Endometrial microvascular endothelial cells (primary cell): Measurements from ENCODE around the gene HGD. TPM values are rescaled to one million over a fixed set of nuclear protein-coding genes. Genes with fewer than 3 reads are reported as not detected.

ENCODE experiments used
- in situ Hi-C: cut with HindIII; loops from 2 replicates; pipeline ENCODE4 v1.10.0; 2017; ENCODE audit warnings: low sequenced_read_pairs, low pct_unique_long_range_greater_than_20kb; ENCODE audit errors: inconsistent ontology term
- total RNA-seq: library from RNA; depleted of rRNA; stranded (reverse); fragments of >200 nt; gene quantifications from one replicate; pipeline ENCODE4 v1.2.3, GENCODE V29; 2015; ENCODE audit errors: inconsistent ontology term

The HGD gene
- total RNA-seq, 1 donor from 2014 or later: not detected

DNA sequence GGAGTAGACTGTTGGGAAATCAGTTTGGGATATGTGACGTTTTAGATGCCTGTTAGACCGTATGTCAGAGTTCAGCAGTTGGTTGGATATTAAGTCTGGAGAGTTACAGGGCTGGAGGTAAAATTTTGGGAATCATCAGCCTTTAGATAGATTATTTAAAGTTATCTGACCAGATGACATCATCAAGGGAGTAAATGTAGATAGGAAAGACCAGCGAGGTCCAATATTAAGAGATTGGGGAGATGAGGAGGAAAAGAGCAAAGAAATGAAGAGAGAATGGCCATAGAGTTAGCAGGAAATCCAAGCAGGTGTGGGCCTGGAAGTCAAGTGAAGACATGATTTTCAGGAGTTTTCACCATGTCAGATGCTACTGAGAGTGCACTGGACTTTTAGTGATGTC is 82.8 kb downstream of the HGD start:
- in situ Hi-C loops: no loop called here

- in situ Hi-C loops: no loop called here
Measured at GRCh38 chr3:120597445-120598049, 84.5 kb downstream of the HGD start.

DNA sequence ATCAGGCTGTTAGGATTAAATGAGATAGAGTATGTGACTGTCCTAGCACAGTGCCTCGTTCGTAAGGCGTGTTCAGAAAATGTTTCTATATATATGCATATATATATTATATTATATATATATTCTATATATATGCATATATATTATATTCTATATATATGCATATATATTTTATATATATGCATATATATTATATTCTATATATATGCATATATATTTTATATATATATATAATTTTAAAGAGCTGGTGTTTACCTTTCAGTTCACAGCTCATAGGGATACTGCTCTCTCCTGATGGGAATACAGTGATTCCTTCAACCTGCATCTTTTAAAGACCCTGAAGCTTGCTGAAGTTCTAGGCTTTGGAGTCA is 85.2 kb downstream of the HGD start:
- in situ Hi-C loops: no loop called here

GRCh38 chr3:120596116-120596852 is 85.8 kb downstream of the HGD start, which contains the start of gene NDUFB4:
Gene NDUFB4 (plus strand): TSS chr3:120596336. CDS start chr3:120596360, 24 bp downstream.
- in situ Hi-C loops: no loop called here

DNA sequence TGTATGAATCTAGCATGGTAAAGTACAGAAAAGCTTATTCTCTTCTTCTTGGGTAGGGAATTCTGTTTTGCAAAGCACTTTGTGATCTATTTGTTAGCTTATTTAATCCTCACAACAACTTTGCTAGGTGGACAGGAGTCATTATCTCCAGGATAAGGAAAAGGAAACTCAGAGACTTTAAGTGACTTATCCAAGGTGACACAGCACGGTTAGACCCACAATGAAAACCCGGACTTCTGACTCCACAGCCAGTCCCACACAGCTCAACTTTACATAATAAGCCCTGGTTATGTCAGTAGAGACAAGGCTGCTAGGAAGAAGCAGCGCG is 86.3 kb downstream of the HGD start:
- in situ Hi-C loops: no loop called here

- in situ Hi-C loops: no loop called here
Measured at GRCh38 chr3:120587332-120587975, 94.6 kb downstream of the HGD start.

Other genes starting within 250 kb of the HGD start
- gene FSTL1, start 231.2 kb downstream of the HGD start, total RNA-seq: 534 TPM
- gene NDUFB4, start 85.9 kb downstream of the HGD start, total RNA-seq: 114 TPM
- gene RABL3, start 60.3 kb upstream of the HGD start, total RNA-seq: 16.8 TPM
- gene GTF2E1, start 60.5 kb upstream of the HGD start, total RNA-seq: 41.6 TPM
- gene STXBP5L, start 226.0 kb upstream of the HGD start, total RNA-seq: not detected